ENCODE results near the gene RUNX3. TPM values are rescaled to one million over a fixed set of nuclear protein-coding genes. Genes with fewer than 3 reads are reported as not detected.

The RUNX3 gene
- polyA plus RNA-seq, 1 donor (not counting 4 experiments of a cell fraction or from before 2014, with no cell fraction given) = not detected

- H3K36me3 ChIP-seq (ENCODE audit: control insufficient read depth in 2 of 2, extremely low read depth in 1 of 2, insufficient read depth in 2 of 2, low read length in 2 of 2) = no peaks in the 10 kb centered on the region
- no peaks in the 10 kb centered on the region for H4K20me1 ChIP-seq (ENCODE audit: control insufficient read depth, extremely low read depth, insufficient read depth, low read length)
- H3K4me1 ChIP-seq (ENCODE audit: control insufficient read depth, extremely low read depth, insufficient read depth, low read length) = peaks cover 25% of the 10 kb centered on the region
- no peaks in the 10 kb centered on the region for H3K9me3 ChIP-seq (ENCODE audit: control insufficient read depth, low read depth, low read length)
- H2AFZ ChIP-seq (ENCODE audit: control insufficient read depth, low read length) = no peak overlapping the region
- DNase-seq (ENCODE audit: low read depth, low spot score) = no peak
- FAIRE-seq = no peak
- H3K9ac ChIP-seq (ENCODE audit: control insufficient read depth, extremely low read depth, insufficient read depth, low read length) = no peak overlapping the region
- H3K9me1 ChIP-seq (ENCODE audit: control insufficient read depth, extremely low read depth, insufficient read depth, low read length) = no peaks in the 10 kb centered on the region
- no peaks in the 10 kb centered on the region for H3K79me2 ChIP-seq (ENCODE audit: control insufficient read depth, insufficient read depth, low read length)
- H3K4me2 ChIP-seq (ENCODE audit: control insufficient read depth, extremely low read depth, insufficient read depth, low read depth, low read length) = no peak overlapping the region
- dilution Hi-C loops (cut with MboI; ENCODE audit: extremely low pct_ligation_motif_present, low sequenced_read_pairs) = no loop called here
- H3K4me3 ChIP-seq (ENCODE audit: control insufficient read depth in 2 of 3, extremely low read depth in 1 of 3, insufficient read depth in 2 of 3, low read depth in 1 of 3, low read length in 3 of 3) = no peak overlapping the region
- TF ChIP-seq, protein P1, sequence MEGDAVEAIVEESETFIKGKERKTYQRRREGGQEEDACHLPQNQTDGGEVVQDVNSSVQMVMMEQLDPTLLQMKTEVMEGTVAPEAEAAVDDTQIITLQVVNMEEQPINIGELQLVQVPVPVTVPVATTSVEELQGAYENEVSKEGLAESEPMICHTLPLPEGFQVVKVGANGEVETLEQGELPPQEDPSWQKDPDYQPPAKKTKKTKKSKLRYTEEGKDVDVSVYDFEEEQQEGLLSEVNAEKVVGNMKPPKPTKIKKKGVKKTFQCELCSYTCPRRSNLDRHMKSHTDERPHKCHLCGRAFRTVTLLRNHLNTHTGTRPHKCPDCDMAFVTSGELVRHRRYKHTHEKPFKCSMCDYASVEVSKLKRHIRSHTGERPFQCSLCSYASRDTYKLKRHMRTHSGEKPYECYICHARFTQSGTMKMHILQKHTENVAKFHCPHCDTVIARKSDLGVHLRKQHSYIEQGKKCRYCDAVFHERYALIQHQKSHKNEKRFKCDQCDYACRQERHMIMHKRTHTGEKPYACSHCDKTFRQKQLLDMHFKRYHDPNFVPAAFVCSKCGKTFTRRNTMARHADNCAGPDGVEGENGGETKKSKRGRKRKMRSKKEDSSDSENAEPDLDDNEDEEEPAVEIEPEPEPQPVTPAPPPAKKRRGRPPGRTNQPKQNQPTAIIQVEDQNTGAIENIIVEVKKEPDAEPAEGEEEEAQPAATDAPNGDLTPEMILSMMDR (optimal IDR thresholded peaks at IDR 0.05 in 1 of 3, IDR thresholded peaks at IDR 0.05 in 1 of 3, conservative IDR thresholded peaks at IDR 0.05 in 1 of 3; ENCODE audit: extremely low read depth in 1 of 3, insufficient read depth in 2 of 3, low read length in 3 of 3) = no peak
- no peak for TF ChIP-seq EZH2 (IDR thresholded peaks at IDR 0.05; ENCODE audit: low read length)
- peaks cover 9% of the 10 kb centered on the region for H3K27me3 ChIP-seq (ENCODE audit: control insufficient read depth, extremely low read depth, insufficient read depth, low read length)
- H3K27ac ChIP-seq (ENCODE audit: control insufficient read depth, insufficient read depth, low read length) = no peak overlapping the region
Observed at GRCh38 chr1:24957808-24958752, 28.0 kb upstream of the RUNX3 start.

DNA sequence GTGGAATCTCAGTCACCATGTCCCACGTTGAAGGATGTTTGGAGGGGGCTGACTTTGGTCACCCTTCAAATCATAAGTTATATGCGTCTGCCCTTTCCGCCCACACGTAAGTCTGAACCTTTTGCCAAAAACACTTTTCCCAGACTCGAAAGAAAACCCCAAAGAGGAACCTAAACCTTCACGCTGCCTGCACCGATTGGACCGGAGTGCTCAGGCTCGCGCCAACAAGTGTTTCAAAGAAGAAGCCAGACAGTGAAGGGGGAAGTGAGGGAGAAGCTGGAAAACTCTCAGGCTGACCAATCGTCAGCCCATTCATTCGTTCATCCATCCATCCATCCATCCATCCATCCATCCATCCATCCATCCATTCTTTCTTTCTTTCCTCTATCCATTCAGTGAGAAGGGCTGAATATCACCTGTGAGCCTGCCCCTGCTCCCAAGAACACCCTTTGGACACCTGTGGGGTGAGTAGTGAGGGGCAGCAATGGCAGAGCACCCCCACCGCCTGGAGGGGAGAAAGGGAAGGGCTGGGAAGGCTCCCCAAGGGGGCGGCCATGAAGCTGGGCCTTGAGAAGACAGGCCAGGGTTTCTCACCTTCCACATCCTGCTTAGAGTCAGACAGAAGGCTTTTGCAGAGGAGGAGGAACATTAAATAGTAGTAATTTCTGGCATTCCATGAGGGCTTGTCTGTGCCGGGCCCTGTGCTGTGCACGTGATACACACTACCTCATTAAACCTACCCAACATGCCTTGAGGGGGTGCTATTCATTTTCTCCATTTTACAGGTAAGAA lies 27.1 kb upstream of the RUNX3 start:
- Histone ChIP-seq H3K27me3 (ENCODE audit: control insufficient read depth, extremely low read depth, insufficient read depth, low read length) (peaks cover 9% of the 10 kb centered on the region), H3K4me2 (ENCODE audit: control insufficient read depth, extremely low read depth, insufficient read depth, low read depth, low read length) (no peak overlapping the region), H3K27ac (ENCODE audit: control insufficient read depth, insufficient read depth, low read length) (no peak overlapping the region), H4K20me1 (ENCODE audit: control insufficient read depth, extremely low read depth, insufficient read depth, low read length) (no peaks in the 10 kb centered on the region), H3K4me1 (ENCODE audit: control insufficient read depth, extremely low read depth, insufficient read depth, low read length) (peaks cover 29% of the 10 kb centered on the region), H2AFZ (ENCODE audit: control insufficient read depth, low read length) (no peak overlapping the region), H3K9me3 (ENCODE audit: control insufficient read depth, low read depth, low read length) (no peaks in the 10 kb centered on the region), H3K36me3 (ENCODE audit: control insufficient read depth in 2 of 2, extremely low read depth in 1 of 2, insufficient read depth in 2 of 2, low read length in 2 of 2) (no peaks in the 10 kb centered on the region), H3K4me3 (ENCODE audit: control insufficient read depth in 2 of 3, extremely low read depth in 1 of 3, insufficient read depth in 2 of 3, low read depth in 1 of 3, low read length in 3 of 3) (no peak overlapping the region), H3K79me2 (ENCODE audit: control insufficient read depth, insufficient read depth, low read length) (no peaks in the 10 kb centered on the region), H3K9ac (ENCODE audit: control insufficient read depth, extremely low read depth, insufficient read depth, low read length) (no peak overlapping the region), H3K9me1 (ENCODE audit: control insufficient read depth, extremely low read depth, insufficient read depth, low read length) (no peaks in the 10 kb centered on the region)
- TF ChIP-seq, protein P1 (optimal IDR thresholded peaks at IDR 0.05 in 1 of 3, IDR thresholded peaks at IDR 0.05 in 1 of 3, conservative IDR thresholded peaks at IDR 0.05 in 1 of 3; ENCODE audit: extremely low read depth in 1 of 3, insufficient read depth in 2 of 3, low read length in 3 of 3) = no peak
- no peak for TF ChIP-seq EZH2 (IDR thresholded peaks at IDR 0.05; ENCODE audit: low read length)
- dilution Hi-C loops (cut with MboI; ENCODE audit: extremely low pct_ligation_motif_present, low sequenced_read_pairs) = no loop called here
- FAIRE-seq (peak; percentile 5), DNase-seq (ENCODE audit: low read depth, low spot score) (peak; percentile 36)

Measured in keratinocyte (primary cell).